ENCODE data around the gene TUBB. TPM values are rescaled to one million over a fixed set of nuclear protein-coding genes. Genes with fewer than 3 reads are reported as not detected.

Gene TUBB
- total and polyA plus RNA-seq, 4 donors: 99.5 to 324 (median 227) TPM

DNA sequence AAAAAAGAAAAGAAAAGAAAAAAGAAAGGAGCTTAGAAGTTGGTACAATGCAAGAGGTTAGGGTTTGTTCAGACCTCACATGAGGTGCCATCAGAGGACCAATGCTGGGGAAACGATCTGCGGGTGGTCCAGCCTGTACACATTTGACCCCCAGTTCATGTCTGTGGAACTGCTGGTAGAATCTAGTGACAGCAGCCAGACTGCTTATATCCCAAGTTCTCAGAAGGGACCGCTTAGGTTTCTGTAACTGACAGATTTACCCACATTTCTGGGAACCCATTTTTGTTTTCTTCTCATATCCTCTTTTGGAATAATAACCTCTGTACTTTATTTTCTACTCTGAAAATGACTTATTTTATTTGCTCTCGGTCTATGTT lies 38.4 kb upstream of the TUBB start:
- H3K36me3 ChIP-seq (ENCODE audit: control insufficient read depth in 1 of 2, insufficient read depth in 2 of 2, low read length in 1 of 2): peaks cover 3 to 4% of the 10 kb centered on the region in 2 donors
- intact Hi-C loops (cut with DNase I): loop anchor here in 1 of 2 donors (1.0 to 5.0 kb wide), 3 partner anchors 36 to 201 kb away; partner anchors contain the start of genes DDR1 and MDC1
- H3K4me1 ChIP-seq (ENCODE audit: control insufficient read depth in 1 of 2, insufficient read depth in 2 of 2, low read length in 2 of 2): peaks cover 0 to 2% of the 10 kb centered on the region in 2 donors
- H3K27me3 ChIP-seq (ENCODE audit: control insufficient read depth in 1 of 2, insufficient read depth in 2 of 2, low read length in 1 of 2): no peaks in the 10 kb centered on the region
- no peak for DNase-seq
- H3K4me3 ChIP-seq (ENCODE audit: low read length in 2 of 2): peak overlapping the region; percentile 17 to 28
- no peaks in the 10 kb centered on the region for H3K9me3 ChIP-seq (ENCODE audit: control insufficient read depth, low read length)
- H3K27ac ChIP-seq (ENCODE audit: low read depth in 1 of 2, low read length in 2 of 2): peak overlapping the region; percentile 15 to 81
- 2 to 4% methylated on average over 4 of the region's 4 CpGs for WGBS, 2 donors
- no peak for ATAC-seq (ENCODE audit: low FRiP score)

DNA sequence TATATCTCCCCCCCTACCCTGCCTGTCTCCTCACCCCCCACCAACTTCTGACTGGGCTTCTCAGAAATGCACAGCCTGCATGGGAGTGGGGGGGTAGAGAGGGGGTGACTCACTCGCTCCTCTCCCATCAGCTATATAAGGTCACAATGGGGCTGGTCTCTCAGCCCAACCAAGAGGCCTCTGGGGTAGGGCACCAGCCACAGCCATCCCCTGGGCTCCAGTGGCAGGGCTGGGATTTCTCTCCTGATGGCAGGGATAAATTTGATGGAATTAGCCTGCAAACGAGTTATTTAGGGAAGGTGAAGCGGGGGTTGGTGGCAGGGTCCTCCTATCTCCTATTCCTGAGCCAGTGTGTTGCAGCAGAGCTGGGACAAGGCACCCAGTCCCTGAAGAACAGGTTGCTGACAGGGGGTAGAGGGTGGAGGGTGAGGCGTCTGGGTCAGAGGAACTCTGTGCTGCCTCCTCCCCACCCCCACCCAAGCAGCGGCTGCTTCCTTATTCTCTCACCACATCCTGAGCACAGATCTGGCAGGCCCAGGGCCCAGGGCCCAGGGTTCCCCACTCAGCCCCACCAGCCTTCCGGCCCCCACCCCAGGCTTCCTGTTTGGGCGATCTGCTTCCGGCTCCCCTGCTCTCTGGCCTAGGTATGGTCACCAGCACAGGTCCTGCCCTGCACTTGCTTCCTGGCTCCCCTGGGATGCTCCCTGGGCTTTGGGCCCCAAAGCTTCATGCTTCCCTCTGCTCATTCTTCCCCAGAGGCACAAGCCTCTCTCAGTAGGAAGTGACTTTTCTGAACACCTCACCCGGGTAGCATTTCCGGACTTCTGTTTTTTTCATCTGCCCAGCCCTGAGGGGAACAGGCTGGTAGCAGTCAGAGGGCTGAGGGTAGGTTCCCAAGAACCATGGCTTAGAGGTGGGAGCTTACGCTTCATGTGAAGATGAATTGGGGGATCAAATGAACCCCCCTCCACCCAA lies 37.7 kb upstream of the TUBB start:
- WGBS, 2 donors: 1 to 2% methylated on average over 11 of the region's 11 CpGs

DNA sequence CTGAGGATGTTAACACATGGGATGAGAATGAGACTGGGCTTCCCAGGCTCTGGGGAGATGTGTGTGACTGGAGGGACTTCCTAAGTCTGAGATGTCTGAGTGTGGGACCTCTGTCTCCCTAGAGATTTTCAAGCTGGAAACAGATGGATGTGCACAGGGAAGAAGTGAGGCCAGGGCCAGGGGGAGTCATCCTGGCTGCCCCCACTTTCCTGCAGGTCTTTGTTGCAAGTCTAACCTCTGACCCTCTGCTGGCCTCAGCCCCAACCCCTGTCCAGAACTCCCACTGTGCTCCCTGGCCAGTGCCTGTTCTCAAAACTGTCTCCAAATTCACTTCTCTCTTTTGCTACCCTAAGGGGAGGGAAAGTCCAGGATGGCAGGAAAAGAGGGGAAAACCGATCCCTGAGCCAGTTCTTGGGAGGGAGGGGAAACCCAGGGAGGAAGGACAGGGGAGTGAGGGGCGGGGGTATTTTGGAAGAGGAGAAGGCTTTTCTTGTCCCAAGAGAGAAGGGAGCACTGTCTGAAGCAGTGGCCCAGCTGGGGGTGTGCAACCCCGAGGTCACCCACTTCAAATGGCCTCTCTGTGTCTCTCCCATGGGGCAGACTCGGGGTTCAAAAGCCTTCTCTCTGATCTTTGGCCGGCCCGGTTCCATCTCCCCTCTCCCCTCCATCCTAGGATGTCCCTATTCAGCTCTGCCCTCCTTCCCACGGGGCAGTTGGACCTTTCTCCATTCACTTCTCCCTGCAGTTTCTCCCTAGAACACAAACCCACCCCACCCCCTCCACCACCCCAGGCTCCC lies 36.8 kb upstream of the TUBB start:
- H3K4me1 ChIP-seq (ENCODE audit: control insufficient read depth in 1 of 2, insufficient read depth in 2 of 2, low read length in 2 of 2): peaks cover 0 to 2% of the 10 kb centered on the region in 2 donors
- DNase-seq (peak in 1 of 2 donors; percentile 56), ATAC-seq (ENCODE audit: low FRiP score) (no peak)
- H3K36me3 ChIP-seq (ENCODE audit: control insufficient read depth in 1 of 2, insufficient read depth in 2 of 2, low read length in 1 of 2): peaks cover 1 to 3% of the 10 kb centered on the region in 2 donors
- H3K4me3 ChIP-seq (ENCODE audit: low read length in 2 of 2): peak overlapping the region; percentile 31 to 82
- no peaks in the 10 kb centered on the region for H3K9me3 ChIP-seq (ENCODE audit: control insufficient read depth, low read length)
- H3K27me3 ChIP-seq (ENCODE audit: control insufficient read depth in 1 of 2, insufficient read depth in 2 of 2, low read length in 1 of 2): no peaks in the 10 kb centered on the region
- intact Hi-C loops (cut with DNase I): loop anchor here in 1 of 2 donors (5.0 kb wide), 1 partner anchor 199 kb away; the partner anchor contains the start of gene DDR1
- WGBS, 2 donors: 2 to 4% methylated on average over 7 of the region's 7 CpGs
- H3K27ac ChIP-seq (ENCODE audit: low read depth in 1 of 2, low read length in 2 of 2): peak overlapping the region; percentile 84 to 96

More for the DNA sequence above, 37.7 kb upstream of the TUBB start:
- Histone ChIP-seq H3K9me3 (ENCODE audit: control insufficient read depth, low read length) (no peaks in the 10 kb centered on the region), H3K4me1 (ENCODE audit: control insufficient read depth in 1 of 2, insufficient read depth in 2 of 2, low read length in 2 of 2) (peaks cover 0 to 2% of the 10 kb centered on the region in 2 donors), H3K27ac (ENCODE audit: low read depth in 1 of 2, low read length in 2 of 2) (peak overlapping the region; percentile 84 to 96), H3K4me3 (ENCODE audit: low read length in 2 of 2) (peak overlapping the region; percentile 31 to 82), H3K36me3 (ENCODE audit: control insufficient read depth in 1 of 2, insufficient read depth in 2 of 2, low read length in 1 of 2) (peaks cover 1 to 3% of the 10 kb centered on the region in 2 donors), H3K27me3 (ENCODE audit: control insufficient read depth in 1 of 2, insufficient read depth in 2 of 2, low read length in 1 of 2) (no peaks in the 10 kb centered on the region)
- DNase-seq: peak; percentile 92 to 94
- ATAC-seq (ENCODE audit: low FRiP score): peak; percentile 74
- intact Hi-C loops (cut with DNase I): loop anchor here in 1 of 2 donors (1.0 to 5.0 kb wide), 3 partner anchors 35 to 200 kb away; partner anchors contain the start of genes DDR1 and MDC1

DNA sequence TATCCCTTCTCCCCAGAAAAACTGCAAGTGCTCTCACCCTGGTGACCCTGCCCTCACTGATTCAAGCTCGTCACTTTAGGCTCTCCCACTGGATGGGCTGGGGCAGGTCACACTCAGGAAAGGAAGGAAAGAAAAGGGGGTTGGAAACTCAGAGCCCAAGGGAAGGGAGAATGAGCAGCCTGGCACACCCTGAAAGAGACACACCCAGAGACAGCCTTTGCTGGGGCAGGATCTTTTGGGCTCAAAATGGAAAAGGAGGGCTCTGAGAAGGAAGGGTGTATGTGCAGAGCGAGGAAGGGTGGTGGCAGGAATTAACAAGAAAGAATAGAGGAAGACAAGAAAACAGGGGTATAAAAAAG lies 36.2 kb upstream of the TUBB start:
- WGBS, 2 donors: 0 to 1% methylated on average over 2 of the region's 2 CpGs
- DNase-seq (no peak), ATAC-seq (ENCODE audit: low FRiP score) (no peak)
- no peaks in the 10 kb centered on the region for H3K27me3 ChIP-seq (ENCODE audit: control insufficient read depth in 1 of 2, insufficient read depth in 2 of 2, low read length in 1 of 2)
- H3K9me3 ChIP-seq (ENCODE audit: control insufficient read depth, low read length): no peaks in the 10 kb centered on the region
- peaks cover 0 to 2% of the 10 kb centered on the region in 2 donors for H3K4me1 ChIP-seq (ENCODE audit: control insufficient read depth in 1 of 2, insufficient read depth in 2 of 2, low read length in 2 of 2)
- peaks cover 0 to 3% of the 10 kb centered on the region in 2 donors for H3K36me3 ChIP-seq (ENCODE audit: control insufficient read depth in 1 of 2, insufficient read depth in 2 of 2, low read length in 1 of 2)
- H3K4me3 ChIP-seq (ENCODE audit: low read length in 2 of 2): peak overlapping the region; percentile 31 to 82
- intact Hi-C loops (cut with DNase I): loop anchor here in 1 of 2 donors (5.0 kb wide), 1 partner anchor 198 kb away; the partner anchor contains the start of gene DDR1
- H3K27ac ChIP-seq (ENCODE audit: low read depth in 1 of 2, low read length in 2 of 2): peak overlapping the region; percentile 37 to 84

DNA sequence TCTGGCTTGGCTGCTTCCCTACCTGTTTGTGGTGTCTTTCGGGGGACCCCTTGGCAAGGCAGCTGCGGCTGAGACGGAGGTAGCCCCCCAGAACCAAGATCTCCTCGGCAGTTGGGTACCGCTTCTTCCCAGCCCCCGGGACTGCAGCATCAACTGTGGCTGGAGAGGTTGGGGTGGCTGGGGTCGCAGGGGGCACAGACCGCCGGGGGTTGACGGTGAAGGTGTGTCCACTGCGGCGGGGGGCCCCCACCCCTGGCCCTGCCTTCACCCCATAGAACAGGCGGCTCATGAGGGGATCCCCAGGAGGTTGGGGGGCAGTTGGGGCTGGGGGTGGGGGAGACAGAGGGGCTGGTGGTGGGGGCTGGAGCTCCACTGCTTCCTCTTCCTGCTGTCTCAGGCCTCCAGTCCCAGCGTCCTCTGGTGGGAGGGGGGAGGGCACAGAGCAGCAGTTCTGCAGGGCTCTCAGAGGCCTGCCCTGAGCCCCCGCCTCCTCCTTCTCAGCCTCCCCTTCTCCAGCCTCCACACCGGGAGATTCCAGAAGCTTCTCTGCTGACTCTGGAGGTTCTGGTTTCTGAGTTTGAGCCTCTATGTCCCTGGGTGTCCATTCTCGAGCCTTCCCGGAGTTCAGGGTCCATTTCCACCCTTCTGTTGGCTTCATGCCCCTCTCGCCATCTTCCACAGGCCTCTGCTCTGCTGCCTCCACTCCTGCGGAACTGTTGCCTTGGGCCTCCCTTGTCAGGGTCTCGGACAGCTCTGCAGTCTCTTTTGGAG lies 35.6 kb upstream of the TUBB start:
- DNase-seq (peak; percentile 79 to 90), ATAC-seq (ENCODE audit: low FRiP score) (no peak)
- Histone ChIP-seq H3K27me3 (ENCODE audit: control insufficient read depth in 1 of 2, insufficient read depth in 2 of 2, low read length in 1 of 2) (no peaks in the 10 kb centered on the region), H3K27ac (ENCODE audit: low read depth in 1 of 2, low read length in 2 of 2) (peak overlapping the region; percentile 37 to 84), H3K36me3 (ENCODE audit: control insufficient read depth in 1 of 2, insufficient read depth in 2 of 2, low read length in 1 of 2) (peaks cover 0 to 3% of the 10 kb centered on the region in 2 donors), H3K4me3 (ENCODE audit: low read length in 2 of 2) (peak overlapping the region; percentile 31 to 82), H3K9me3 (ENCODE audit: control insufficient read depth, low read length) (no peaks in the 10 kb centered on the region), H3K4me1 (ENCODE audit: control insufficient read depth in 1 of 2, insufficient read depth in 2 of 2, low read length in 2 of 2) (no peaks in the 10 kb centered on the region)
- intact Hi-C loops (cut with DNase I): loop anchor here in 1 of 2 donors (5.0 kb wide), 1 partner anchor 198 kb away; the partner anchor contains the start of gene DDR1
- WGBS, 2 donors: 4 to 5% methylated on average over 18 to 21 of the region's 21 CpGs

DNA sequence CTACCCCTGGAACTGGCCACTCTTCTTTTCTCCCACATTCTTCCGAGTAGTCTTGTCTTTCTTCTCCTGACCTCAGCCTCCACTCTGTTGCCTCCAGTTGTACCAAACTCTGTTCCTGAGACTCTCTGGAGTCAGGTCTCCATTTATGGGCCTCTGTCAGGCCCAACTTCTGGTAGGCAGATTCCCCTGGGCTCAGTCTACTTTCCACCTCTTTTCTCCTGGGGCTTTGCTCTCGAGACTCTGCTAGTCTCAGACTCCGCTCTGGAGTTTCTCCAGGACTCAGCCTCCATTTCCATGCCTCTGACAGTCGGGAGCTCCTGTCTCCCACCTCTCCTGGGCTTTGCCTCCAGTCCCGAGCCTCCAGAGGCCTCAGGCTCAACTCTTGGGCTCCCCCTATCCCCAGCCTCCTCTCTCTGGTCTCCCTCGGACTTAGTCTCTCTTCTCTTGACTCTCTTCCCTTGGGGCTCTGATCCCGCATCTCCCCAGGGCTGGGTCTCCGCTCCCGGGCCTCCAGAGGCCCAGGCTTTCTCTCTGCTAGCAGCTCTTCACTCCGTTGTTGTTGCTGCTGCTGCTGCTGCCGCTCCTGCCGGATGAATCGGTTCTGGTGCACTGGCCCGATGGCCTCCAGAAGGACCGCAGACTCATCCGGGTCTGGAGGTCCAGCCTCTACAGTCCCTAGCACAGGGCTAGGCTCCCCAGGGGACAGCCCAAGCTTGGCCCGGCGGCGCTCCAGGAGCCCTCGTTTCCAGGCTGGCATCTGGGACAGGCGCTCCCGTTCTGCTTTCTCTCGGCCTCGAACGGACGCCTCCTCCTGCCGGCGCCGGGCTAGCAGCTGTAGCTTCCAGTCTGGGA lies 34.8 kb upstream of the TUBB start:
- DNase-seq: peak; percentile 66 to 78
- ATAC-seq (ENCODE audit: low FRiP score): no peak

More for the DNA sequence above, 34.8 kb upstream of the TUBB start:
- Histone ChIP-seq H3K4me3 (ENCODE audit: low read length in 2 of 2) (peak overlapping the region; percentile 31 to 82), H3K9me3 (ENCODE audit: control insufficient read depth, low read length) (no peaks in the 10 kb centered on the region), H3K27me3 (ENCODE audit: control insufficient read depth in 1 of 2, insufficient read depth in 2 of 2, low read length in 1 of 2) (no peaks in the 10 kb centered on the region), H3K4me1 (ENCODE audit: control insufficient read depth in 1 of 2, insufficient read depth in 2 of 2, low read length in 2 of 2) (no peaks in the 10 kb centered on the region), H3K27ac (ENCODE audit: low read depth in 1 of 2, low read length in 2 of 2) (peak overlapping the region; percentile 30 to 80), H3K36me3 (ENCODE audit: control insufficient read depth in 1 of 2, insufficient read depth in 2 of 2, low read length in 1 of 2) (no peaks in the 10 kb centered on the region)
- 6% methylated on average over 29 of the region's 29 CpGs for WGBS, 2 donors
- intact Hi-C loops (cut with DNase I): loop anchor here (2.0 kb wide), 2 partner anchors 35 to 69 kb away; partner anchors contain the start of genes MRPS18B (in 1 of the 2), PPP1R10 (in 1 of the 2) and TUBB (in 1 of the 2)

All from aorta (tissue), 5 donors.